ENCODE results near the gene MGLL. TPM values are rescaled to one million over a fixed set of nuclear protein-coding genes. Genes with fewer than 3 reads are reported as not detected.
A peak's percentile ranks its signal among the peaks of the same experiment; 100 is the strongest.

MGLL gene
- total RNA-seq, 1 experiment from 2014 or later = 0.94 TPM

- Mint-ChIP-seq H3K27me3 (ENCODE audit: low read depth) (no peaks in the 10 kb centered on the region), H3K4me3 (no peak overlapping the region), H3K27ac (peak overlapping the region; percentile 53; the same call in 1 of the 2 replicates), H3K9me3 (no peaks in the 10 kb centered on the region), H3K4me1 (peaks cover 23% of the 10 kb centered on the region), H3K36me3 (no peaks in the 10 kb centered on the region)
- no peak for ATAC-seq
- ChIA-PET POLR2A (no interaction called here), CTCF (no interaction called here)
- TF ChIP-seq ELF4 (CRISPR knock-in tag; IDR thresholded peaks at IDR 0.05; ENCODE audit: low read depth) = no peak
- no peak for TF ChIP-seq SMAD3 (CRISPR knock-in tag; IDR thresholded peaks at IDR 0.05; ENCODE audit: borderline replicate concordance)
- no peak for TF ChIP-seq NR3C1 (CRISPR knock-in tag; conservative IDR thresholded peaks at IDR 0.05; ENCODE audit: low read depth)
- no peak for TF ChIP-seq HMGA2 (CRISPR knock-in tag; IDR thresholded peaks at IDR 0.05)
- DNase-seq (ENCODE audit: low spot score) = no peak
Observed at GRCh38 chr3:127787571-127788365, 34.5 kb downstream of the MGLL start.

GRCh38 chr3:127787071-127787490 lies 35.2 kb downstream of the MGLL start:
- Mint-ChIP-seq H3K4me3 (no peak overlapping the region), H3K27ac (no peak overlapping the region), H3K9me3 (no peaks in the 10 kb centered on the region), H3K36me3 (no peaks in the 10 kb centered on the region), H3K4me1 (peaks cover 23% of the 10 kb centered on the region), H3K27me3 (ENCODE audit: low read depth) (no peaks in the 10 kb centered on the region)
- ATAC-seq (no peak), DNase-seq (ENCODE audit: low spot score) (no peak)
- TF ChIP-seq PRDM15 (CRISPR knock-in tag; IDR thresholded peaks at IDR 0.05) (no peak), ZNF416 (CRISPR knock-in tag; IDR thresholded peaks at IDR 0.05) (no peak), ZNF512 (CRISPR knock-in tag; IDR thresholded peaks at IDR 0.05; ENCODE audit: borderline replicate concordance) (no peak), CDX4 (CRISPR knock-in tag; IDR thresholded peaks at IDR 0.05; ENCODE audit: borderline replicate concordance) (no peak), RORB (CRISPR knock-in tag; IDR thresholded peaks at IDR 0.05) (no peak), JUN (CRISPR knock-in tag; IDR thresholded peaks at IDR 0.05) (no peak), ZMAT4 (CRISPR knock-in tag; IDR thresholded peaks at IDR 0.05) (no peak), MLX (CRISPR knock-in tag; IDR thresholded peaks at IDR 0.05) (no peak)
- CTCF ChIA-PET = no interaction called here
- POLR2A ChIA-PET = no interaction called here

- no peaks in the 10 kb centered on the region for H3K27me3 Mint-ChIP-seq (ENCODE audit: low read depth)
- no peak overlapping the region for H3K4me3 Mint-ChIP-seq
- ATAC-seq (no peak), DNase-seq (ENCODE audit: low spot score) (no peak)
- no peaks in the 10 kb centered on the region for H3K36me3 Mint-ChIP-seq
- no peak overlapping the region for H3K27ac Mint-ChIP-seq
- ChIA-PET POLR2A (no interaction called here), CTCF (interaction anchor here (1.4 to 1.7 kb wide), 2 partner anchors 45 to 107 kb away, joined by 3 to 7 read pairs; no protein-coding TSS in a partner anchor)
- H3K9me3 Mint-ChIP-seq = no peaks in the 10 kb centered on the region
- peaks cover 21% of the 10 kb centered on the region for H3K4me1 Mint-ChIP-seq
- TF ChIP-seq ZNF281 (CRISPR knock-in tag; IDR thresholded peaks at IDR 0.05) (no peak), TEAD4 (CRISPR knock-in tag; IDR thresholded peaks at IDR 0.05) (no peak), TCF7 (CRISPR knock-in tag; IDR thresholded peaks at IDR 0.05; ENCODE audit: low read depth) (no peak), ZNF512 (CRISPR knock-in tag; IDR thresholded peaks at IDR 0.05; ENCODE audit: borderline replicate concordance) (no peak), PRRX2 (CRISPR knock-in tag; IDR thresholded peaks at IDR 0.05) (no peak), GTF2I (CRISPR knock-in tag; conservative IDR thresholded peaks at IDR 0.05) (no peak), EMX1 (CRISPR knock-in tag; IDR thresholded peaks at IDR 0.05) (no peak)
Observed at GRCh38 chr3:127786353-127787070, 35.8 kb downstream of the MGLL start.
